Fibroblast of the conjunctiva (primary cell): Measurements from ENCODE around the gene PATJ.
"Not testable (repeated sequence)": the region's sequence is repeated elsewhere in the genome, so short reads cannot be mapped to it uniquely, and the experiment has no call there.

ENCODE experiments used
- DNase-seq: peaks from one replicate; pipeline ENCODE4 v3.0.0-alpha.2; 2010; ENCODE audit warnings: low read depth

Gene PATJ

DNA sequence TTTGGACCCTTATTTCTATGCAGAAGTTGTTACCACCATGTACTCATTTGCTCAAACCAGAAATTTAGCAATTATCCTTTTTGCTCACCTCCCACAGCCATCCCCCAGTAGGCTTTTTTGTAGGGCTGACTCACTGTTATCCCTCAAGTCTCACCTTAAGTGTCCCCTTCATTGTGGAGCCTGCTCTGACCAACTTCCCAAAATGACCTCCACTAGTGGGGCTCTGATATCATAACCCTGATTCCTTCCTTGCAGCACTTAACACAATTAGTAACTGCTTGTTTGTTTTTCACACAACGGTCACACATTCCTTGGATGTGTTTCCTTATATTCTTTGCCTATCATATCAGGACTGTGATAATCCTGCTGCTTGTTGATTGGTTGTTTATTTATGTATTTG, 76.7 kb downstream of the PATJ start:
- no peak for DNase-seq

DNA sequence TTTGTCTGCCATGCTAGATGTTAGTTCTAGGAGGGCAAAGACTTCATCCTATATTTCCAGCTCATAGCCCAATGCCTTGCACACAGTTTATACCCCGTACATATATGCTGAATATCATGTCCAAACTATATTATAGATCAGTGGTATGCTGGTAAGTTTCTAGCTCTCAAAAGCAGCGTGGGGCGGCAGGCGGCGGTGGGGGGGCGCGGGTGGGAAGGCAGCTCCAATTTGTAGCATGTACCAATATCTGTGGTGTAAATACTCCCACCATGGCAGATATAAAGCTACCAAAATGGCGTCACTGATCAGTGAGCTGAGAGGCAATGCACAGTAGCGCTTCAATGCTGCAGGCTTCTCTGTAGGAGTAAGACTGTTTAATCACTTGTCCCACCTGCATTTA, 77.1 kb downstream of the PATJ start:
- no peak for DNase-seq

DNA sequence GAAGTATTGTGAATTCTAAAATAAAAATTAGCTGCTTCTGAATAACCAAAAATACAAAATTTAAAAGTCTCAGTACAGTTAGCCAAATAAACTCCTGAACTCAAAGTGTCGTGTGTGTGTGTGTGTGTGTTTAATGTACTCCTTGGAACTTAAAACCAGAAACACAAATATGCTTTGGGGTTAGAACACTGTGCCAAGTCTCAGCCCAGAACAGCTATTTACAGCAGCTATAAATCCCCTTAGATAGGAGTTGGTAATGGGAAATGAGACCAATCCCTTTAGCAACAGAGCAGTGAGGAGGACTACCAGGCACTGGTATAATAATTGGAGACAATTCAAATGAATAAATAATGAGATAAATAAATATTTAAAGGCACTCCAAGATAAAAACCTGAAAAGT, 83.1 kb downstream of the PATJ start:
- DNase-seq, result no peak

DNA sequence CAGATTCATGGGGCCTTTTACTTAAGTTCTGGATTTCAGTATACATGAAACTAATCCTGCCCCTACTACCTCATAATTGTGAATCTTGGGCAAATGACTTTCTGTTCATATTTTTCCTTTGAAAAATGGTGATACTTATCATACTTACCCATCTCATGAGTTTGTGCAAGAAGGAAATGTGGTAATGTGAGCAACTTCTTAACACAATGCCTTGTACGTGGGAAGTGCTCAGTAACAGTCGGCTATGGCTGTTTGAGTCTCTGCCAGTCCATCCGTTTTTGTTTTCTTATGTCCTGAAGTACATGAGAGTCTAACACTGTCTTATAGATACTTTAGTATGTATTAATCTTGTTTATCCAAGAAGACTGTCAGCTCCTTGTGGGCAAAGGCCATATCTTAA, 86.5 kb downstream of the PATJ start:
- no peak for DNase-seq

DNA sequence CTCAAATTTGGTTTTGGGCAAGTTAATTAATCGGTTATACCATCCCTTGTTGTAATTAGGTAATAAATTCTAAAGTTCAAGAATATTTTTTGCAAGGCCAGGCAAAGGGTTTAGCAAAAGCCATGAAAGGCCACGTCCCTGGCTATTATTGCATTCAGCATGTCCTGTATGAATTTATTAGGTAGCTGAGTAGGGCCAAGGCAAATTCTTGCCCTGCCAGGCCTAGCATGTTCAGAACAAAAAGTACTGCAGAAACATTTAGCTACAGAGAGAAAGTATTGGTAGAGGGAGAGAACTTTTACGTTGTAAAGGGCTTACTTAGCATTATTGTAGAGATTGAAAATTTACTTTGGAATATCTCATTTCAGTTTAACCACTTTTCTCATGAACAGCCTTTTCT, 94.4 kb downstream of the PATJ start:
- DNase-seq, result no peak

DNA sequence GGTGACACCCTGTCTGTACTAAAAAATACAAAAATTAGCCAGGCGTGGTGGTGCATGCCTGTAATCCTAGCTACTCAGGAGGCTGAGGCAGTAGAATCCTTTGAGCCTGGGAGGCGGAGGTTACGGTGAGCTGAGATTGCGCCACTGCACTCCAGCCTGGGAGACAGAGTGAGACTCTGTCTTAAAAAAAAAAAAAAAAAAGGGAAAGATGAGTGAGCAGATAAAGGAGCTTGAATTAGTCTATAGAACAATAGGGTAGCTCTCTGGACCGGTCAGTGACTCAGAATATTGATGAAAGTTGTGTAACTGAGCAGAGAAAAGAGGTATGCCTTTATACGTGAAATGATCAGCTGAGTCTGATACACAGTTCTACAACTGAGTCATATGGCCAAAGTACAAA, 95.3 kb downstream of the PATJ start:
- not testable (repeated sequence) for DNase-seq

DNA sequence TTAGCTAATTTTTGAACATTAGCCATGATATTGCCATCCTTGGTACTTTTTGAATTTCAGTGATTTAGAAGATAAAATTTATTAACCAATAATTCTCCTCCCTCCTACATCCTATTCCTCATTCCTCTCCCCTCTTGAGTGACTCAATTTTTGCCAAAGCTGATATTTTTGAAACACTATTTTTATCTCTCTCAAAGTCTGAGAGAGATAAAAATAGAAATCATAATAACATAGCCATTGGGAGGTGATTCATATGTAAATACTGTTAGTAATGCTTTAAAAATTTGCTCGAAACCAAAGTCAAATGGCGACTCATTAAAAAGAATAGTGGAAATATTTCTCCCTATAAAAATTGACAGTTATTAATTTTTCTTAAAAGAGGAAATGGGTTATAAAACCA, 97.4 kb downstream of the PATJ start:
- DNase-seq, result no peak

DNA sequence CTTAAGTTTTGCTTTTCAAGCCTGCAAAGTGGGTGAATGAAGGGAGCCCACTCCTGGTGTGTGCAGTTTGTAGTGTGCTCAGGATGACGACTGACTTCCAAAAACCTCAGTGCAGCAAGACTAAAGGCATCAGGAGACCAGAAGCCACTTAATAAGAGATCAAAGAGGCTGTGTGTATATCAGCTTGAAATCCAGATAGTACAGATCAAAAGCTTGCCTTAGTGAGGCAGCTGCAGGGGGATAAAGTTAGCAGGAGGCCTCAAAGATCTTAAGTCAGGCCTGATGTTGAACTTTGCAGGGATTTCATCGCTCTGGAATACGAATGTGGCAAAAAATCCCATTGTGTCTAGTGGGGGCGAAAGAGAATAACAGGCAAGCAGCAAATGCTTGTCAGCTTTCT, 99.8 kb downstream of the PATJ start:
- DNase-seq, result no peak

DNA sequence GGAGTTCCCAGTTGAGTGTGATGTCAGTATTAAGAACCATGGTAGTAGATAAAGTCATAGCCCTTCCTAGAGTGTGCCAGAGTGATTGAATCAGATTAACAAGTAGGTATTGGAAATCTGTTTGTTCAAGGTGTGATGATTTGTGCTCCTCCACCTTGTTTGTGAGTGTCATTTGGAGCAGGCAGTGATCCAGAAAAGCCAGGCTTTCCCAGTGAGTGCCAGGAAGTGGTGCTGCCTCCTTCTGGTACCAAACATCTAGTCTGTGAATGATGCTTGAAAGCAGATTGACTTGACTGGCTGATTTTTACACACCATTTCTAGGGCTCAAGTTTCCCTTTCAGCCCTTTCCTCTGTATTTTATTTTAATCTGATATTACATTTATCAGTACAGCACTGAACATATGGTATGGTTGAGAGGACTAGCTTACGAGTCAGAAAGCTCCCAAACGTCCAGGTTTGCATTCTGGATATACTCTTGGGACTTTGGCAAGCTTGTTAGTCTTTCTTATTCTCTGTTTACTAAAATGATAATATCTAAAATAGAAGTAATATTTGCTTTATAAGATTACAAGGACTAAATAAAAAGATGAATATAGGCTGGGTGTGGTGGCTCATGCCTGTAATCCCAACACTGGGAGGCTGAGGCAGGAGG, 100.7 kb downstream of the PATJ start:
- no peak for DNase-seq

DNA sequence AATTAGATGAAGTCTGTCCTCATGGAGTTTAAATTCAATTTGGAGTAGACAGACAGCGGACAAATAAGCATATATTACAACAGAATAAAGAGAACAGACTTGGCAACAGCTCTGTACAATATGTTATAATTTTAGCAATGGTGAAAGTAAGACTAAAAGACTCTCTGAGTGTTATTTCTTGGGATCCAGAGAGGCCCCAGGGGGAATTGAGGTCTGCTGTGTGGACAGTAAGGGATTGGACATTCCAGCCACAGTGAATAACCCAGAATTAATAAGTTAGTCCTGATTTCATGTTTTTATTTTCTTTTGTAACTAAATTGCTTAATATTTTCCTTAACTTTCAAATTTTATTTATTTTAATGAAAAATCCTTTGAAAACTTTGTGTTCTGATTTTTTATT, 101.7 kb downstream of the PATJ start:
- DNase-seq, result no peak

DNA sequence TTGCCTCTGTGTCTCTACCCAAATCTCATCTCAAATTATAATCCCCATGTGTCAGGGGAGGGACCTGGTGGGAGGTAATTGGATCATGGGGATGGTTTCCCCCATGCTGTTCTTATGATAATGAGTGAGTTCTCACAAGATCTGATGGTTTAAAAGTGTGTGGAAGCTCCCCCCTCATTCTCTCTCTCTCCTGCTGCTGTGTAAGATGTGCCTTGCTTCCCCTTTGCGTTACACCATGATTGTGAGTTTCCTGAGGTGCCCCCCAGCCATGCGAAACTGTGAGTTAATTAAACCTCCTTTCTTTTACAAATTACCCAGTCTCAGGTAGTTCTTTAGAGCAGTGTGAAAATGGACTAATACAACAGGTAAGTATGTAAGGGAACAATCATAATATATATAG, 102.4 kb downstream of the PATJ start:
- DNase-seq, result not testable (repeated sequence)

DNA sequence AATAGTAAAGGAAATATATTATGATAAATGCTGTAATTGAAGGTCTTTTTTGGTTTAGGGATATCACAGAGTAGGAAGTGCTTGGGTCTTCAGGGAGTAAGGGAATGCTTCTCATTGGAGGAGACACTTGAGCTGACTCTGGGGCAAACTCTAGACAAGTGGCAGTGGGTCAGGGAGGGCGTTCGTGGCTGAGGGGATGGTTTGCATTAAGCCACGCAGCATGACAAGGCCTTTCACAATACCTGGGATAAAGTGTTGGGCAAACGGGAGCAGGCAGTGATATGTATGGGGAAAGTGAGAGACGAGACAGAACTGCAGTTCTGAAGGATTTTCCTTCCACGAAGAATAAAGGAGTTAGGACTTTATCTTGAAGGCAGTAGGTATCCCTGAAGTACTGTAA, 109.0 kb downstream of the PATJ start:
- DNase-seq, result no peak

DNA sequence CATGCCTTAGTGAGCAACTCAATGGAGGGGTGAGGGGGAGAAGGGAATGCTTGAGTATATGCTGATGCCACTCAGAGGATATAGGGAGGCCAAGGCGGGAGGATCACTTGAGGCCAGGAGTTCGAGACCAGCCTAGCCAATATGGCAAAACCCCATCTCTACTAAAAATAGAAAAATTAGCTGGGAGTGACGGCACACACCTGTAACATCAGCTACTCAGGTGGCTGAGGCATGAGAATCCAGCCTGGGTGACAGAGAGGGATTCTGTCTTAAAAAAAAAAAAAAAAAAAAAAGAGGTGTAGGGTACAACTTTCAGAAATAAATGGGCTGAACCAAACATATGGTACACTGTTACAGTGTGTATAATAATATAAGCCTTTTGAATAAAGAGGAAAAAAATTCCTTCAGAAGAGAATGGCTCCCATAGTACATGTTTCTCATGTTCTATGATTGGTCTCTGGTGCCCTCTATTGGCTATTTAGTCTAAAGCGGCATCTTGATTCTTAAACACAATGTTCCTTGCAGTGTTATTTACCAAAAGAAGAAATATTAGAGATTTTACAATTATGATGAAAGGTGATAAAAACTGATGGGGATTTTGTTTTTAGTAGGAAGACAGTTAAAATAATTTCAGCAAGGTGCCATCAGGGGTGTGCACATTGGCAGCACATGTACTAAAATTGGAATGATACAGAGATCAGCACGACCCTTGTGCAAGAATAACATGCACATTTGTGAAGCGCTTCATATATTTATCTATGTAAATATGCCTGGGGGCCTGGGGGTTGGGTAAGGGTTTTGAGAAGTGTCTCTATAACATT, 109.8 kb downstream of the PATJ start:
- peak; percentile 75 for DNase-seq

DNA sequence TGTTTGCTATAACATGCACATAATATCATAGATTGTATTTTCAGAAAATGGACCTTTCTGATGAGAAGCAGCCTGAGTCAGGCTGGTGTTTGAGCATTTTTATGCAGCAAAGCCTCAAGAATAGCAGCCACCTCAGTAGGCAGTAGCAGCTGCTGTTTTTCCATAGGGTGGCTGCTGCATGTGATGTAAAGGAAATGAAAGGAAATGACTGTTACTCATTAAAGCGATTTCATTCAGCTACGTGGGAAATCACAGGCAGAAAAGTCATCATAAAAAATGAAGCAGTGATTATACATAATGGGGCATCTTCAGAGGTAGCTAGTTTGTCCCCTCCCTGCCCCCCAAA, 110.4 kb downstream of the PATJ start:
- DNase-seq, result no peak

DNA sequence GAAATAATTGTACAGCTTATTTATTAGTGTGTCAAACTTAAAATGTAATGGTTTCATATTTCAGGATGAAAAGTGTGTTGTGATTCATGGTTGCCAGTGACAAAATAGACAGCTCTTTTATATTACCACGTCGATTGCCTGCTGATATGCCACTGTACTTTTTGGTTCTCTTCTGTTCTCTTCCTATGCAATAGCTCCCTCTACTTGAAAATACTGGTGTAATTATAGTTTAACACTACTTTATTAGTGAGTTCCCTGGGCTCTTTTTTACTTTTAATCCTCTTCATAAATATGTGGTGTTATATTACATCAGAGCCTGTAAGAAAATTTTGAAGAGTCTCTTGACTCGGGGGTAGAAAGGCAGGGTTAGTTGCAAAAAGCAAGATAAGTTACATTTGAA, 111.3 kb downstream of the PATJ start:
- peak; percentile 33 for DNase-seq

DNA sequence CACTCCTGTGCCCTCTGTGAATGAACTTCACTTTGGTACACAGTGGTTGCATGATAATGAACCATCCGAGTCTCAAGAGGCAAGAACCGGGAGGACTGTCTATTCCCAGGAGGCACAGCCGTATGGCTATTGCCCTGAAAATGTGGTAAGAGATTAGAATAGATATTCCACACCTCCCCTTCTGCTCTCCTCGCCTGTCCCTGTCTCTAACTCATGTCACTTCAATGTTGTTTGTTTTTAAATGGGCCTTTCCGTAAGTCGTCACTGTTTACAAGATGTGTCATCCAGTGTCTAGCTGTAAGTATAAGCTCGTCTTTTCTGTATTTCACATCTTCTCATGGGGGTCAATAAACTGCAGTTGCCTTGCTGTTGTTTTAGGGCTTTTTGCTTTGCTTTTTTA, 122.2 kb downstream of the PATJ start:
- no peak for DNase-seq

DNA sequence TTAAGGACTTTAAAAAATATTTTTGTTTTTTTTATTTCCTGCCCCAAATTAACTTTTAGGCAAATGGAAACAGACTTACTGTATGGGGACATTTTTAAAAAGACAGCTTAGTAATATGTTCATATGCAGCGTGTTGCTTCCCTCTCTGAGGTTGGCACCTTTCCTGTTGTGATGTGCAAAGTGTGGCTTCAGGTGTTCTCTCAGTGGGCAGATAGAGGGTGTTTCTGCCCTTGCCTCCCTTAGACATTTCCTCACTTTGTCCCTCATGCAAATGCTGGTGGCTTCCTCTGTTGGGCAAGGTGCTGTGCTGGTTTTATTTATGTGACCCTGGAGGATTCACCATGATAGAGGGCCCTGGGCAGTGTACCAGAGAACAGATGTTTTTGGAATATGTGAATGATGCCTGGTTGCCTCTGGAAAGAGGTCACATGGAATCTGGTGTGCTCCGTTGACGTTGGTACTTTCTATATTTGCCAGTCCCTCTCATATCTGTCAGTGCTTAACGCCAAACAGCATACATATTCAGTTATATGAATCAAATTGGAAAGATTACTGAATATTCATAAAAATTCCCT, 123.5 kb downstream of the PATJ start:
- no peak for DNase-seq

DNA sequence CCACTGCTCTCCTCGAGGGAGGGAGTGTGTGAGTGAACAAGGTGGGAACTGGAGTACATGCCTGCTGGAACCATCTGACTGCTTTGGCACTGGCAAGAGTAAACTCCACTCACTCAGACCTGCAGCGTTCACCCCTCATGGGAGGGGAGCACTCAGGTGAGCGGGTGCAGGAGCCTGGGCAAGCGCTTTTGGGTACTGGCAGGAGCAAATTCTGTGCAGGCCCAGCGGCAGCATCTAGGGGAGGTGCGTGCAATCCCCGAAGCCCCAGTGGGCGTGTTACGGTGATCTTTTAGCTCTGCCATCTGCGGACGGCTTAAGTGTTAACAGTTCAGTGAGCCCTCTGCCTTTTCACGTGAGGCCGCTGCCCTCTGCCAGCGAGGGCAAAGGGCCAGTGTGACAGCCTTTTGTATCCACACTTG, 127.4 kb downstream of the PATJ start:
- DNase-seq, result no peak

DNA sequence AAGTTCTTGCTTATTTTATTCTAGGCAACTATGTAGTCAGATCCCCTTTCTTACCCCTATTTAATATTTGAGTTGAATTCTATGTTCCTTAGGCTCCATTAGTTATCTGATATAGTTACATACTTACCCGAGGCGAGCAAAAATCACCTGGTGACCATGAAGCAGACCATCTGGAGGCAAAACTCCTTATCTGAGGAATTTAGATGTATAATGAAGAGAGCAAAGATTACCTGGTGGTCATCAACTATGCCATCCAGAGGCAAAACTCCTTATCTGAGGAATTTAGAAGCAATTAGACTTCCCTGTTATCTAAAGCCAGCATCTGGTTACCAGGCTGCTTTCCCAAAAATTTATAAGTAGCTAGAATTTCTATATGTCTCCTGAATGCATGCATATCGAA, 129.9 kb downstream of the PATJ start:
- DNase-seq, result no peak

DNA sequence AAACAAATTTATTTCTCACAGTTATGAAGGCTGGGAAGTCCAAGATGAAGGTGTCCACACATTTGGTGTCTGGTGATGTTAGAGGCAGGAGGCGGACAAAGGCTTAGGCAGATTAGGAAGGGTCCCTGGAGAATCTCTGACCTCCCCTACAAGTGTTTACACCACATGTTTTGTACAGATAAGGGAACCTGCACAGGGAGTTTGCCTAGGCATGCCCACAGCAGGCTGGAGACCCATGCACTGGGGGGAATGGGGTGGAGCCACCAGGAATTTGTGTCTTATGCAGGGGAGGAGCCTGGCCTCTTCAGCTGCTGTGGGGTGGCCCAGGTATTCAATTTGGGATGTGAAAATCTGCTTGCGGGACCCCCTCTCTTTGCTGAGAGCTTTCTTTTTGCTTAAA, 131.3 kb downstream of the PATJ start:
- no peak for DNase-seq

DNA sequence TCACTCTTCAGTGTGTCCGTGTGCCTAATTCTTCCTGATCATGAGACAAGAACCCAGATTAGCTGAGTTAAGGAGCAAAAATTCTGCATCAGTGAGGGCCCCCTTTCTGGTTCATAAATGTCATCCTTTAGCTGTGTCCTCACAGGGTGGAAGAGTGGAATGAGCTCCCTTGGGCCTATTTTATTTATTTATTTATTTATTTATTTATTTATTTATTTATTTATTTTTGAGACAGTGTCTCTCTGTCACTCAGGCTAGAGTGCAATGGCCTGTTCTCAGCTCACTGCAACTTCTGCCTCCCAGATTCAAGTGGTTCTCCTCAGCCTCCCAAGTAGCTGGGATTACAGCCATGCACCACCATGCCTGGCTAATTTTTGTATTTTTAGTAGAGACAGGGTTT, 131.7 kb downstream of the PATJ start:
- no peak for DNase-seq

DNA sequence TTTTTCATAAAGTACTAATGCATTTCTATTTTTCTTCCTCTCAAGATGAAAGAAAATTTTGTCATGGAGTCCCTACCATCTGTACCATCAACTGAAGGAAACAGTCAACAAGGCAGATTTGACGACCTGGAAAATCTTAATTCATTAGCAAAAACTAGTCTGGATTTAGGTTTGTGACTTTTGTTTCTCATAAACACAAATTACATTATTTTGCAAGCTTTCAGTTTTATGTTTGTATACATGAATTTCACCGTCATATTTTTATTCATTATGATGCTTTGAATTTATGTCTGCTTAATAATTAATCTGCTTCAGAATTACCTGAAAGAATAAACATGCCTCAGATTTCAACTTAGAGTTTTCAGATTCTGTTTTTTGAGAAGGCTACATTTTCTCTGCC, 132.9 kb downstream of the PATJ start:
- DNase-seq, result no peak

DNA sequence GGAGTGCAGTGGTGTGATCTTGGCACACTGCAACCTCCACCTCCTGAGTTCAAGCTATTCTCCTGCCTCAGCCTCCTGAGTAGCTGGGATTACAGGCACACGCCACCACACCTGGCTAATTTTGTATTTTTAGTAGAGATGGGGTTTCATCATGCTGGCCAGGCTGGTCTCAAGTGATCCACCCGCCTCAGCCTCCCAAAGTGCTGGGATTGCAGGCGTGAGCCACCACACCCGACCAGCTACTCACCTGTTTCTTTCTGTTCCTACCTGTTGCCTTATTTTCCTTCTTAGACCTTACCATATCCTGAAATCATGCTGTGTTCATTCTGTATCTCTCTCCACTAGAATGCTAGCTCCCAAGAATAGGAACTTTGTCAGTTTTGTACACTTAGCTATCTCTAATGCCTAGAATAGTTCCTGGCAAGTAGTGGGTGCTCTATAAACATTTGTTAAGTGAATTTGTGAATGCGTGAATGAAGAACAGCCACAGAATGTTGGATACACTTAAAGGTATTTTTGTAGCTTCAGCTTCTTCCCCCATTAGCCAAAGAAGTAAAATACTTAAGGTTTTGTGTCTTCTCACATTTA, 137.7 kb downstream of the PATJ start:
- not testable (repeated sequence) for DNase-seq
